Measurements from ENCODE around the gene PODNL1.

Gene PODNL1

GRCh38 chr19:13882419-13882795, 55.8 kb downstream of the PODNL1 start:
- in situ Hi-C loops (cut with MboI; ENCODE audit: low pct_unique_long_range_greater_than_20kb, low sequenced_read_pairs), result loop anchor here (25.0 kb wide), 1 partner anchor 180 kb away; the partner anchor contains the start of genes MISP3 and PALM3
- no peak for DNase-seq

- in situ Hi-C loops (cut with MboI; ENCODE audit: low pct_unique_long_range_greater_than_20kb, low sequenced_read_pairs), result loop anchor here (25.0 kb wide), 1 partner anchor 180 kb away; the partner anchor contains the start of genes MISP3 and PALM3
- peak; percentile 72 for DNase-seq
These were observed 56.4 kb downstream of the PODNL1 start for GRCh38 chr19:13881692-13882418.

GRCh38 chr19:13881251-13881691, 56.9 kb downstream of the PODNL1 start:
- in situ Hi-C loops (cut with MboI; ENCODE audit: low pct_unique_long_range_greater_than_20kb, low sequenced_read_pairs), result loop anchor here (25.0 kb wide), 1 partner anchor 181 kb away; the partner anchor contains the start of genes MISP3 and PALM3
- peak; percentile 72 for DNase-seq

All from KBM-7 (cell line).